GM18868 (cell line): ENCODE data around the gene CLTCL1.

Experiments used
- ATAC-seq: cut with Tn5 transposase; IDR thresholded peaks from one replicate; pipeline ENCODE4 v1.9.1; 2021; ENCODE audit warnings: mild to moderate bottlenecking, moderate library complexity; ENCODE audit not compliant: unreplicated experiment

CLTCL1 gene

GRCh38 chr22:19152942-19153883, 138.3 kb downstream of the CLTCL1 start:
- no peak for ATAC-seq

- no peak for ATAC-seq
Observed at GRCh38 chr22:19151329-19152191, 140.0 kb downstream of the CLTCL1 start.

GRCh38 chr22:19150482-19151328, 140.8 kb downstream of the CLTCL1 start:
- no peak for ATAC-seq

DNA sequence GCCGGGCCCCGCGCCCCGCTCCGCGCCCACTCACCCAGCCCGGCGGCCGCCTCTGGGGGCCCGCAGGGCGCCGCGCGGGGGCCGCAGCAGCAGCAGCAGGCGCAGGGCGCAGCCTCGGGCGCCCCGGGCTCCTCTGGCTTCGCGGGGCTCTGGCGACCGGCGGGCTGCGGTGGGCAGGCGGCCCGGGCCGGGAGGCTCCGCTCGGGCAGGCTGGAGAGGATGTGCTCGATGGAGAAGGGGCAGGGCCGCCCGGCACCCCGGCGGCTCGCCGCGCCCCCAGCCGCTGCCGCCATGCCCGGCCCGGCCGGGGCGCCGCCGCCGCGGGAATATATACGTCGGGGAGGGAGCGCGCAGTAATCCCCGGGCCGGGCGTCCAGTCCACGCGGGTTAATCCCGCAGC, 141.5 kb downstream of the CLTCL1 start, which contains the start of gene GSC2:
GSC2 (minus strand) TSS at position 302 of the 400 bp plus-strand sequence; CDS start at position 293, 9 bp downstream.
- no peak for ATAC-seq

GRCh38 chr22:19149047-19149883, 142.3 kb downstream of the CLTCL1 start:
- no peak for ATAC-seq

GRCh38 chr22:19148417-19149046, 143.0 kb downstream of the CLTCL1 start:
- no peak for ATAC-seq

GRCh38 chr22:19147195-19147780, 144.2 kb downstream of the CLTCL1 start:
- ATAC-seq: no peak

GRCh38 chr22:19146215-19146968, 145.1 kb downstream of the CLTCL1 start:
- ATAC-seq: no peak

GRCh38 chr22:19143967-19144400, 147.5 kb downstream of the CLTCL1 start:
- ATAC-seq: no peak

DNA sequence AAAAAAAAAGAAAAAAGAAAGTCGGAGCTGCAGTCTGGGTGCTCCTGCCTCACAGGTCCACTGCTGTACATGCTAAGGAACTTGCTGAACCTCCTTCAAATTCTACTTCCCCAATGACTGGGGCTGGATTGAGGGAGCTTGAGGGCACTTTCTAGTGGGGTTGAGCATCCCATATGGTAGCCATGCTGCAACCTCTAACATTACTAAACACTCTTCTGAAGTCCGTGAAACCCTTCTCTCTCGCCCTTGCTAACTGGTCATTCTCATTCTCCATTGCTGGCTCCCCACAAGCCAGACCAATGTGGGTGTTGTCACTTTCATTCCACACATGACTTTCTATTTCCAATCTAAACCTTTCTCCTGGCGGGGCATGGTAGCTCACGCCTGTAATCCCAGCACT, 148.3 kb downstream of the CLTCL1 start:
- no peak for ATAC-seq

GRCh38 chr22:19142394-19142793, 149.1 kb downstream of the CLTCL1 start:
- no peak for ATAC-seq

DNA sequence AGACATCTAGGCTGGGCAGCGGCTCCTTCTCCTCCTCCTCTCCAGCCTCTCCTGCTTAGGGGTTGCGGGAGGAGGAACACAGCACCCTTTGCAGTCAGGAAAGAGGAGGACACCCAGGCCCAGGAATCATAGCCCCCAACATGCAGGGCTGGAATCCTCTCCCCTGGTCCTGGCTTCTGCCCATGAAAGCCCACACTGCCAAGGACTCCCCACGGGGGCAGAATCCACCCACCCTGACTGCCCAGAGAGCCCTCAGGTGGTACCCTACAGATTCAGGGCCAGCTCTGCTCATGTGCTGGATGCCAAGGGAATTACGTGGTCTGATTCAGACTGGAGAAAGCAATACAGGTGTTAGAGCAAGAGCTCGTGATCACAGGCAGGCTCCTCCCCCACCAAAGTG, 151.5 kb downstream of the CLTCL1 start:
- ATAC-seq: no peak

GRCh38 chr22:19139001-19139356, 152.5 kb downstream of the CLTCL1 start:
- ATAC-seq: no peak

DNA sequence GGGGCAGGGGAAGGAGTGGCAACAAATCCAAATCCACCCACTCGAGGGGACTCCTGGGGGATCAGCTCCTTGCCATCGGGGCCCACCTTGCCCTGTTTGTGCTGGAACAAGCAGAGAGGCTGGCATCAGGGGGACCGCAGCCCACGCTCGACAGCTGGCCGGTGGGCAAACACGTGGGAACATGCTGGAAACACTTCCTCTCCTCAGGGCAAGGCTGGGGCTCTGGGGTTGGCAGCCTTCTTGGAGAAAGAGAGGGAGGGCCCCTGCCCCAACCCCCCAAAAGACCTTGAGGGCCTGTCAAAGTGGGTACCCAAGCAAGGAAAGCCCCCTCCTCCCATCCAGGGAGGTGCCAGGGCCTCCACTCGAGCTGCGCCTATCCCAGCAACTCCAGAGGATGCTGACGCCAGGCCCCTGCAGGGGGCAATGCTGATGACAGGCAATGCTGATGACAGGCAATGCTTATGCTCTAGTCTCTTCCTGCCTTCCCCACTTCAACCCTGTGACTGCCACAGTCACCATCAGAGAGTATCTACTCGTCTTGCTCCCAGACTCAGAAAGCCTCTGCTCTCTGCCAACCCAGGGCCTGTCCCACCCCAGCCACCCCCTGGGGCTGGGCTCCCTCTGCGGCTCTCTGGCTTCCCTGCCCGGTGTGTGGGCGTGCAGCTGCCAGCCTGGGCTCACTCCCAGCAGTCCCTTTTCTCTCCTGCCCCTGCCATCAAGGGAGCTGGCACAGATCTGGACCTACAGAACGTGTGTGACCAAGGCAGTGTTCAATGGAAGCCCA, 153.1 kb downstream of the CLTCL1 start:
- ATAC-seq: no peak

GRCh38 chr22:19137384-19138216, 153.9 kb downstream of the CLTCL1 start:
- no peak for ATAC-seq

DNA sequence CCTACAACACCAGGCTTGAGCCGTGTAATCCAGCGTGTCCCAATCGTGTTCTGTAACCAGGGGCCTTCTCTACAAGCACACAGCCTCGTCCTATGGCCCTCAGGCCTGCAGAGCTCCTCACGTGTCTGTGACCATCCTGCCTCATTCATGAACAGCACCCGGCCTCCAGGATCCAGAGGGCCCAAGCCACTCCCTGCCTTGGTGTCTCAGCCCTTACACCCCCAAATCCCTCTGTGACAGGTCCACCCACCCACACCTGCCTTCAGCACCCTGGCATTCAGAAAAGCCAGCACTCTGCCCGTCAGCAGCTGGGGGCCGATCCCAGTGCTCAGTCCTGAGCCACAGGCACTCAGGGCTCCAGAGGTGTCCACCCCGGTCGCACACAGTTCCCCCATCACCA, 154.6 kb downstream of the CLTCL1 start:
- no peak for ATAC-seq

GRCh38 chr22:19134874-19135273, 156.6 kb downstream of the CLTCL1 start:
- no peak for ATAC-seq
